ENCODE measurements around the gene MACF1. TPM values are rescaled to one million over a fixed set of nuclear protein-coding genes. Genes with fewer than 3 reads are reported as not detected.

MACF1 gene
- total and polyA plus RNA-seq, 9 donors = 93.6 to 331 (median 247) TPM

DNA sequence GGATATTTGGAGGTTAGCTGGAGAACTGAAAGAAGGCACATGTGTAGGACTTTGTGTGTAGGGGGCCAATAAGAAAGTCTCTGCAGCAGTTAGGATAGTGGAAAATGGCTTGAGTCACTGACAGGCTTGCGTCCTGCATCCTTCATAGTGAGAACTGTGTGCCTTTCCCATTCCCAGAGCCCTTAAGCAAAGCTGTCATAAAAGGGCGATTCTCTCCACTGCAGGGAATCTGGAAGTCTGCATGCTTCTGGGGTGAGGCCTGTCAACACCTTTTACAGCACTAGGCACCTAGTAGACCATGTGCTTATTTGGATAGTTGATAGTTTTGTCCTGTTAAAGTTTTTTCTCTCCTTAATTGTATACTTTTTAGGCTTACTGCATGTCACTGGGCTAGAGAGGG is 39.4 kb upstream of the MACF1 start:
- intact Hi-C loops (cut with DNase I) = loop anchor here in 1 of 4 donors (10.0 kb wide), 1 partner anchor 60 kb away; no protein-coding TSS in a partner anchor
- no peaks in the 10 kb centered on the region for H3K36me3 ChIP-seq
- no peaks in the 10 kb centered on the region for H3K9me3 ChIP-seq
- no peak overlapping the region for H3K27ac ChIP-seq
- 82 to 89% (median 88%) methylated on average over 2 of the region's 2 CpGs for WGBS, 3 donors
- no peak overlapping the region for H3K4me3 ChIP-seq
- no peak for TF ChIP-seq EP300 (IDR thresholded peaks at IDR 0.05)
- no peak for TF ChIP-seq POLR2A (IDR thresholded peaks at IDR 0.05)
- TF ChIP-seq, protein P1, sequence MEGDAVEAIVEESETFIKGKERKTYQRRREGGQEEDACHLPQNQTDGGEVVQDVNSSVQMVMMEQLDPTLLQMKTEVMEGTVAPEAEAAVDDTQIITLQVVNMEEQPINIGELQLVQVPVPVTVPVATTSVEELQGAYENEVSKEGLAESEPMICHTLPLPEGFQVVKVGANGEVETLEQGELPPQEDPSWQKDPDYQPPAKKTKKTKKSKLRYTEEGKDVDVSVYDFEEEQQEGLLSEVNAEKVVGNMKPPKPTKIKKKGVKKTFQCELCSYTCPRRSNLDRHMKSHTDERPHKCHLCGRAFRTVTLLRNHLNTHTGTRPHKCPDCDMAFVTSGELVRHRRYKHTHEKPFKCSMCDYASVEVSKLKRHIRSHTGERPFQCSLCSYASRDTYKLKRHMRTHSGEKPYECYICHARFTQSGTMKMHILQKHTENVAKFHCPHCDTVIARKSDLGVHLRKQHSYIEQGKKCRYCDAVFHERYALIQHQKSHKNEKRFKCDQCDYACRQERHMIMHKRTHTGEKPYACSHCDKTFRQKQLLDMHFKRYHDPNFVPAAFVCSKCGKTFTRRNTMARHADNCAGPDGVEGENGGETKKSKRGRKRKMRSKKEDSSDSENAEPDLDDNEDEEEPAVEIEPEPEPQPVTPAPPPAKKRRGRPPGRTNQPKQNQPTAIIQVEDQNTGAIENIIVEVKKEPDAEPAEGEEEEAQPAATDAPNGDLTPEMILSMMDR (IDR thresholded peaks at IDR 0.05) = no peak
- no peaks in the 10 kb centered on the region for H3K27me3 ChIP-seq
- H3K4me1 ChIP-seq (ENCODE audit: insufficient read depth) = peaks cover 5% of the 10 kb centered on the region
- no peak for DNase-seq

DNA sequence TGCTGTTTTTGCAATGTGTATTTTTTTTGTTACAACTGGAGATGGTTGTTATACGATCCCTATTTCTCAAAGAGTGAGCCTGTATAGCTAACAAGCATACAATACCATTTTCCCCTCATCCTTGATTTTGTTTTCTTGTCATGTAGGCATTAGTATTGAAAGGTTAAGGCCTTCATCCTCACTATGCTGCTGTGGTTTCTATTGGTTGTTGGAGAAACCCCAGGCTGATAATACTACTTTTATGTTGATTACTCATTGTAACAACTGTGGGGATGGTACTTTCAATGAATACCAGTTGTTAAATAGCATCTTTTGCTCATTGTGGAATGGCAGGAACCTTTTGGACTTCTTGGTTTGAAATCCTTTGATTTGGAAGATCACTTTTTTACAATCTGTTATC is 39.0 kb upstream of the MACF1 start:
- no peak overlapping the region for H3K27ac ChIP-seq
- no peak overlapping the region for H3K4me3 ChIP-seq
- peaks cover 5% of the 10 kb centered on the region for H3K4me1 ChIP-seq (ENCODE audit: insufficient read depth)
- no peak for DNase-seq
- H3K9me3 ChIP-seq = no peaks in the 10 kb centered on the region
- H3K36me3 ChIP-seq = no peaks in the 10 kb centered on the region
- no peaks in the 10 kb centered on the region for H3K27me3 ChIP-seq
- 66 to 87% (median 77%) methylated on average over 1 of the region's 1 CpG for WGBS, 3 donors
- TF ChIP-seq POLR2A (IDR thresholded peaks at IDR 0.05) (no peak), EP300 (IDR thresholded peaks at IDR 0.05) (no peak)
- TF ChIP-seq, protein P1 (IDR thresholded peaks at IDR 0.05) = no peak
- intact Hi-C loops (cut with DNase I) = loop anchor here in 1 of 4 donors (10.0 kb wide), 1 partner anchor 61 kb away; no protein-coding TSS in a partner anchor

DNA sequence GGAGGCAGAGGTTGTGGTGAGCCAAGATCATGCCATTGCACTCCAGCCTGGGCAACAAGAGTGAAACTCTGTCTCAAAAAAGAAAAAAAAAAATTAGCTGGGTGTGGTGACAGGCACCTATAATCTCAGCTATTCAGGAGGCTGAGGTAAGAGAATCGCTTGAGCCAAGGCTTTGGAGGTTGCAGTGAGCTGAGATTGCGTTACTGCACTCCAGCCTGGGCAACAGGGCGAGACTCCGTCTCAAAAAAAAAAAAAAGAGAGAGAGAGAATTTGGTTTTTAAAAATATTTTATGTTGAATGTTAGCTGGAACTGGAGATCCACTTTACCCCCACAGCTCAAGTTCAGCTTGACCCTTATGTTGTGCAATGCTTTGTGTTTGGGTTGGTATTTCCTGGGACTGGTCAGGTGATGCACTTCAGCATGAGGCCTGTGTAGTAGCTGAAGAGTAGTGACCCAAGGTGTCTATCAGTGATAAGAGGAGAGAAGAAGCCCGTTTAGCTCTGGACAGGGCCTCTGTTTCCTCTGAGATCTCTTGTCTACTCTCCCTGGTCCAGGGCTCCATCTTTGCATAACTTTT is 36.8 kb upstream of the MACF1 start:
- intact Hi-C loops (cut with DNase I) = loop anchor here in 1 of 4 donors (10.0 kb wide), 1 partner anchor 63 kb away; no protein-coding TSS in a partner anchor
- no peak overlapping the region for H3K4me3 ChIP-seq
- no peaks in the 10 kb centered on the region for H3K27me3 ChIP-seq
- TF ChIP-seq, protein P1 (IDR thresholded peaks at IDR 0.05) = no peak
- TF ChIP-seq EP300 (IDR thresholded peaks at IDR 0.05) (no peak), POLR2A (IDR thresholded peaks at IDR 0.05) (no peak)
- H3K27ac ChIP-seq = no peak overlapping the region
- no peaks in the 10 kb centered on the region for H3K36me3 ChIP-seq
- 36 to 49% (median 37%) methylated on average over 5 of the region's 5 CpGs for WGBS, 3 donors
- H3K4me1 ChIP-seq (ENCODE audit: insufficient read depth) = peaks cover 6% of the 10 kb centered on the region
- DNase-seq = peak in 2 of 5 donors; percentile 28 to 48
- H3K9me3 ChIP-seq = no peaks in the 10 kb centered on the region

DNA sequence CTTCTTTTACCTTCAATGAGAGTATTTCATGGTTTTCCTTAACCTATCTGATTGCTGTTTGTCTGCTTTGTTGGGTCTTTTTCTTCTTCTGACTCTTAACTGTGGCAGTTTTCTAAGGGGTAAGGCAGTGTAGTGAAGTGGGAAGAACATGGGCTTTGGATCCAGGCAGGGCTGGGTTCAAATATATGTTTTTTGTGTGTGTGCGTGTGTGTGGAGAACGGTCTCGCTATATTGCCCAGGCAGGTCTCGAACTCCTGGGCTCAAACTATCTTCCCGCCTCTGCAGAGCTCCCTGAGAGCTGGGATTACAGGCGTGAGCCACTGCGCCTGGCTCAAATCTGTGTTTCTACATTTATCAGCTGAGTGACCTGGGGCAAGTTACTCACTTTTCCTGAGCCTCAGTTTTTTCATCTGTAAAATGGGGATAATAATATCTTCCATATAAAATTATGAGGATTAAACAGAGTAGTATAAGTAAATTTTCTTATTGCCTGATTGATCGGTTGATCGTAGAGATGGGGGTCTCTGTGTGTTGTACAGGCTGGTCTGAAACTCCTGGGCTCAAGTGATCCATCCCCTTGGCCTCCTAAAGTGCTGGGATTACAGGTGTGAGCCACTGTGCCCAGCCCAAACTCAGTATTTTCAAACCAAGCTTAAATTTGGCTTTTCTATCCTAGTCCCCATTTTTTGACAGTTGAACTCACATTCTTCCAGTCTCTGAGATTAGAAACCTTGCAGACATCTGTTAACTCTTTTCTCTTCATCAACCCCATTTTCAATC is 36.0 kb upstream of the MACF1 start:
- no peaks in the 10 kb centered on the region for H3K27me3 ChIP-seq
- no peak overlapping the region for H3K27ac ChIP-seq
- TF ChIP-seq EP300 (IDR thresholded peaks at IDR 0.05) (no peak), POLR2A (IDR thresholded peaks at IDR 0.05) (no peak)
- TF ChIP-seq, protein P1 (IDR thresholded peaks at IDR 0.05) = no peak
- WGBS, 3 donors = 96 to 97% (median 97%) methylated on average over 9 of the region's 9 CpGs
- no peaks in the 10 kb centered on the region for H3K9me3 ChIP-seq
- H3K4me3 ChIP-seq = no peak overlapping the region
- intact Hi-C loops (cut with DNase I) = loop anchor here in 1 of 4 donors (10.0 kb wide), 1 partner anchor 64 kb away; no protein-coding TSS in a partner anchor
- H3K4me1 ChIP-seq (ENCODE audit: insufficient read depth) = peaks cover 11% of the 10 kb centered on the region
- no peak for DNase-seq
- no peaks in the 10 kb centered on the region for H3K36me3 ChIP-seq
